HG03108 (cell line): ENCODE data around the gene CDH4.

Source experiments
- ATAC-seq: cut with Tn5 transposase; IDR thresholded peaks from one replicate; pipeline ENCODE4 v1.9.1; 2021; ENCODE audit warnings: moderate library complexity; ENCODE audit not compliant: unreplicated experiment

CDH4 gene

DNA sequence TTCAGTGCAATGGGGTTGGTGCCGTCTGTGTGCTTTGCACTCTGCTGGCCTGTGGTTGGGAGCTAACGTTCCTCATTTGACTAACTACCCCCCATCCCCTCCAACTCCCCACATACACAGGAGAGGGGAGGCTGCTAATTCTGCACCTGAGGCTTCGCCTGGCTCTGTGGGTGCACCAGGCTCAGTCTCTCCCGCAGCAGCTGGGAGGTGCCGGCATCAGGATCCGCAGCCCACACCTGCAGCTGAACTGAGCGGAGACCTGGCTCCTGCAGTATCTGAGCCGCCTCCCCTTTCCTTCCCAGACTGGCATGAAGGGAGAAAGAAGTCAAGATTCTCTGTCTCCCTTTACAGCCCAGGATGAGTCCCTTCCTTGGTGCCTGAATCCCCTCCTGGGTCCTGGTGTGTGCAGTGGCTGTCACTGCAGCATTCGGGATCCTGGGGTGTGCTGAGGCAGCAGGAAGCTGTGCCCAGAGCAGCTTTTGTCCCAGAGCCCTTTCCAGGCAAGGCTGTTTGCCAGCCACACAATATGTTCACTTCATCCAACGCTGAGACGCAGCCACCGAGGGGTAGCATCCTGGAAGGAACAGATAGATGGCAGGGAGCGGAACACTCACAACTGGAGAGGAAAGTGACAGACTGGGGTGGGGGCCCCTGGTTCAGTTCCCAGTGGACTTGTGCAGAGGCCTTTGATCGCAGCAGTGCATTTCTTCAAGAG, 70.2 kb downstream of the CDH4 start:
- ATAC-seq = no peak

GRCh38 chr20:61324906-61325305, 72.8 kb downstream of the CDH4 start:
- no peak for ATAC-seq

- no peak for ATAC-seq
These were observed 73.7 kb downstream of the CDH4 start for GRCh38 chr20:61325718-61326117.

- no peak for ATAC-seq
These were observed 77.0 kb downstream of the CDH4 start for GRCh38 chr20:61328911-61329558.

- no peak for ATAC-seq
These were observed 78.4 kb downstream of the CDH4 start for GRCh38 chr20:61330441-61330840.

GRCh38 chr20:61331543-61331942, 79.5 kb downstream of the CDH4 start:
- no peak for ATAC-seq

DNA sequence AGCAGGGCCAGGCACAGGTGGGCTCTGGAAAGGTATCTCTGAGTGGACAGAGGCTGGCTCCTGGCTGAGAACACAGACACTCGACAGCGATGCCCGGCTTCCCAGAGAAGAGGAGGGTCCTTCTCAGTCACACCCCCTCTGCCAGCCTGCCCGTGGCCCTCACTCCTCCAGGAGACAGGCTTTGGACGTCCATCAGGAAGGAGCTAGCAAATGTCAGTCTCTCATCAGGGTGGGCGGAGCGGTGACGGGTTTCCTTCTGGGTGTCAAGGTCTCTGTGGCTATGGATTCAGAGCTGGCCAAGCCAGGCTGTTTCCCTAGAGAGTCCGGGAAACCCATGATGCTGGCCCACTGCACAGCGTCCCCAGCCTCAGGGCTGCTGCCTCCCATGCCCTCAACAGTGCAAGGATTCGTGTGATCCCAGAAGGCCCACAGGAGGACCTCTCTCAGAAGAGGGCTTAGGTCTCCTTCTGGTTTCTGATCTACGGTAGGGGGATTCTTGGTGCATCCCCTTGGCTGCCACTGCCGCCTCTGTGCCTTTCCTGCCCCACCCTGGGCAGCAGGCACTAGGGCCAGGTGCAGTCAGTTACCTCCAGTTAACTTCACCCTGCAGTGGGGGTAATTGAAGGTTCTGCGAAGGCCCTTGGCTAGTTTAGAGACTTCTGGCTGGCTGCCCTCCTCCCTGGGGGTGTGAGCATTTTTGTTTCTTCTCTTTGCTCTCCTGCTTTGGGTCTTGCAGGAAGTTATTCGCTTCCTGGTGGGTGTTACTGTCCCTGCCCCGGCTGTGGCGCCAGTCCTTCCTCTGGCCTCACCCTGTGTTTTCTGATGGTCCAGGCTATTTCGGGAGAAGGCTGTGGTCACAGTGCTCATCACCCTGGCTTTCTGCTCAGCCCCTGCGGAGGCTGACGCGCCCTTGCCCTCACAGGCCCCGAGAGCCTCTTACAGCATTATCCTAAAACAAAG, 80.2 kb downstream of the CDH4 start:
- no peak for ATAC-seq

- ATAC-seq = no peak
These were observed 81.5 kb downstream of the CDH4 start for GRCh38 chr20:61333484-61334108.

GRCh38 chr20:61340157-61340556, 88.1 kb downstream of the CDH4 start:
- ATAC-seq = no peak

DNA sequence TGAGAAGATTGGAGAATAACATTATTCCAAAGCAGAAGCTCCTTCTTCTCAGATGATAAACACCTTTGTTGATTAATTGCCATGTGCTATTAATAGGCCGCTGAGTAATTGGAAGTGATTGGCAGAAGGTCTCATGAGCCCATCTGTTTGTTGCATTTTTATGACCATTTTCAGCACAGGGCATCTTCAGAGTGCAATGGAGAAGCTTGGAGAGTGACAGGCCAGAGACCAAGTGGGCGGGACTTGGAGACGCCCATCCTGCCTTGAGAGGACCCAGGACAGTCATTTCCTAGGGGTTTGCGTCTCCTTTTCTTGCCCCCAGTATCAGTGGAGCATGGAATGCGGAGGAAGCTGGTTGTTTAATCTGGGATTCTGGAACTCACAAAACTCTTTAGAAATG, 89.5 kb downstream of the CDH4 start:
- ATAC-seq = no peak

DNA sequence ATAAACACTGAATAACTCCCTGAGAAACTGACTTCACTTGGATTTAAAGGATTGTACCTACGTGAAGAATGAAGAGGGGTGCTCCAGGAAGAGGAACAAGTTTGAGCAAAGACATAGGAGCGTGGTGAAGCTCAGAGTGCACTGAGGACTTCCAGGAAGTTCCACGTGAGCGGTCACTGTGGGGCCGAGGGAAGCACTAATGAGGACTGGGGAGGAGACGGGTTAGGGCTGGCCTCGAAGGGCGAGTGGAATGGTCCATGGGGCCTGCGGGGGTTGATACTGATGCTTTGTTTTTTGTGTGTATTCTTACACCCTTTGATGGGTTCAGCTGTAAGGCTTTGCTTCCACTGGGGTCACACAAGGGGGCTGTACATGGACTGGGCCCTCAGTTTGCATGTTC, 91.9 kb downstream of the CDH4 start:
- no peak for ATAC-seq

DNA sequence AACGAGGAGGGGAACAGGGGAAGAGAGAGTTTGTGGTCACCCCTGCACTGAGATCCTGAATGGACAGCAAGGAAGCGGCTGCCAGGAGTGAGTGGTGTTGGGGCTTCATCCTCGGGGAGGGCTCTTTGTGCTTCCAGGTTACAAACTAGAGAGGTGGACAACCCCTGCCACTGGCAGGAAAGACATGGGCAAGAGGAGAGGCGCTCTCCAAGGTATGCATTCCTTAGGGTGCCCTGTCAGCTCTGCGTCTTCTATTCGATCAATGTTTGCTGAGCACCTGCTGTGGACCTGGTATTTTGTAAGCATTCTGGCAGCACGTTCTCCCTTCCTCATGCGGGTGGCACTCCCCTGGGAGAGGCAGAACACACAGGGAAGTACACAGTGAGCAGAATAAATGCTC, 93.6 kb downstream of the CDH4 start:
- no peak for ATAC-seq

GRCh38 chr20:61346996-61347395, 94.9 kb downstream of the CDH4 start:
- ATAC-seq = no peak

DNA sequence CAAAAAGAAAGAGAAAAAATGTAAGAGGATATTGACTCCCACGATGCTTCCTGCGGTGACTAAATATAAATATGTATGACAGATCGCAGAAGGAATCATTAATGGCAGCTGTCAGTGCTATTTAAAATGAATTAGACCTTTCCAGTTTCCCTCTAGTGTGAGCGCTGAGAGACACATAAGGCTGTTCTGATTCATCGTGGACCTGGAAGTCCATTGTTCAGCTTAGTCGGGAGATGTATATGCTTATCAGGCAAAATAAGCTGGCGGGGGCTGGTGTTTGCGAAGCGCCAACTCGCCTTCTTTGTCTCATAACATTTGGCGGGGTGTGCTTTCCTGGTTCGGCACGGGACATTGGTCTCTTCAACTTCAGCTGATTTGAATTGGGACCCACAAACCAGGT, 95.4 kb downstream of the CDH4 start:
- ATAC-seq = no peak

GRCh38 chr20:61349447-61350165, 97.5 kb downstream of the CDH4 start:
- no peak for ATAC-seq

GRCh38 chr20:61350500-61351250, 98.6 kb downstream of the CDH4 start:
- no peak for ATAC-seq

DNA sequence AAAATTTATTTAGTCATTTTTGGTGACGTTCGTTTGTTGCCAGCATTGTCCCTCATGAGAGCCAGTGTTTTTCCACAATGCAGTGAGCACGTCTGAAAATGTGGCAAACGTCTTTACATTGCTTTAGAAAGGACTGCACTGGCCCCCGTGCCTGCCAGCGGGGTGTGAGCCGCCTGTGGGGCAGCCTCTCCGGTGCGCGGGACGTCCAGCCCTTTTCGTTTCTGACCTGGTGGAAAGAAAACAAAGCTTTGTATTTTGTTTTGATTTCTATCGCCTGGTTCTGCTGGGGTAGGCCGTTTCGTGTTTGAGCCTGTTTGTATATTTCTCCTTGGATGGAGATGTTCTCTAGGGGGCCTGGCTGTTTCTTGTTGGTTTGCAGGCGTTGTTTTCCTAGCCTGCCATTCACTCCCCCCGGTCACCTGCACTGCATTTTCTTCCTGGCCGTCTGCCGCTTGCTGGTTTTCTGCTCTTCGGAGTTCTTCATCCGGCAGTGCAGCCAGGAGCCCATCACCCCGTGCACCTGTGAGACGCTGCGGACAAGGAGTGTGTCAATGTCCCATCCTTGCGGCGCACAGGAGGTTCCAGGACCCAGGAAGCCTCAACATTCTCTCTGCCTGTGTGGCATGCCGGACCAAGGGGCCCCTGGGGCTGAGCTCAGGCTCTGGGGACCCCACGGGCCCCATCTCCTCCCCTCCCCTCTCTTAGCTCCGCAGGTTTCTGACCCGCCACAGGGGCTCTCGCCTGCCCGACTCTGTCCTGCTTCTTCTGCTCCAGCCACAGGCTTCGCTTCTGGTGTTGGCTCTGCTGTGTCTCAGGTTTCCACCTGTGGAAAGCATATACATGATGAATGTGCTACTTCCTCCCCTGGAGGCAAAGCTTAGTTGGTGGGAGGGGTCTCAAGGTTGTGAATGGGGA, 100.5 kb downstream of the CDH4 start:
- ATAC-seq = no peak

DNA sequence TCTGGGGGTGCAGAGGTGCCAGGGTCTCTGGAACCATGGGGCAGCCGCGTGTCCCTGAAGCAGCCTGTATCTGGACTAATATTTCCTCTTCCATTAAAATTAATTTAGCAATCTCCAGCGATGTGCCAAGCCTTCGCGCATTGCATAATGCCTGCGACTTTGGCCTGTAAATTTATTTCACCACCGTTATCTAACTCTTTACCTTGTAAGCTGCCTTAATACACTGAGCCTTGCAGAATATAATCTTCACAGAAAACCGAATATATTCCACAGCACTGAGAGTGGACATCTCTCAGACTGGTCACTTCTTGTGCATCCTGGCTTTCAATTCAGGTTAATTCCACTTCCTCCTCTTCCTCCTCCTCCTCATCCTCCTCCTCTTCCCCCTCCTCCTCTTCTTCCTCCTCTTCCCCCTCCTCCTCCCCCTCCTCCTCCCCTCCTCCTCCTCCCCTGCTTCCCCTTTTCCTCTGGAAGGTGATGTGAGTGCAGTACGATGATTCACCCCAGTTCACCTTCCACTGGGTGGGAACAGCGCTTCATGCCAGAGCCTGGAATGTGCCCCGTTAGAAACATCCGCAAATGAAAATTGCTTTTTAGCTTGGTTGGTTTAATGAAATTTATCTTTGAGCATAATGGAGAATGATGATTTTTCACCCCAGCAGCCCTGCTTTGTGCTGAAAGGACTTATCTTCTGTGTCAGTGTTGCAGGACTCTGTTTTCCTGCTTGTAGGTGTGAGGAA, 101.4 kb downstream of the CDH4 start:
- no peak for ATAC-seq
